Large intestine (tissue), 3 donors: ENCODE results near the gene TMSB15C. TPM values are rescaled to one million over a fixed set of nuclear protein-coding genes. Genes with fewer than 3 reads are reported as not detected.
"Not testable (repeated sequence)": the region's sequence is repeated elsewhere in the genome, so short reads cannot be mapped to it uniquely, and the experiment has no call there.

Experiments used
- DNase-seq, 2 donors: peaks; one replicate each; pipeline versions ENCODE4 v3.0.0 to v3.0.0-alpha.2; 2013
- H3K27ac ChIP-seq: one replicate; pipeline ENCODE4 v1.5.1; 2013; ENCODE audit warnings: low read length
- H3K27me3 ChIP-seq: 2 replicates; pipeline ENCODE4 v1.6.1; 2013; ENCODE audit warnings: low read length; ENCODE audit not compliant: control insufficient read depth, insufficient read depth
- H3K36me3 ChIP-seq: 2 replicates; pipeline ENCODE4 v1.6.1; 2013; ENCODE audit warnings: low read length; ENCODE audit not compliant: control insufficient read depth, insufficient read depth
- H3K4me1 ChIP-seq: one replicate; pipeline ENCODE4 v1.6.1; 2013; ENCODE audit warnings: low read length; ENCODE audit not compliant: control insufficient read depth, insufficient read depth
- H3K4me3 ChIP-seq: one replicate; pipeline ENCODE4 v1.5.1; 2013; ENCODE audit warnings: low read length
- H3K9me3 ChIP-seq: one replicate; pipeline ENCODE4 v1.6.1; 2013; ENCODE audit warnings: mild to moderate bottlenecking, low read depth, low read length, moderate library complexity; ENCODE audit not compliant: control insufficient read depth
- WGBS: methylation state at CpG from one replicate; pipeline ENCODE4 v1.1.5; 2013; ENCODE audit warnings: low lambda C conversion rate; ENCODE audit not compliant: insufficient coverage; 5-methylcytosine and 5-hydroxymethylcytosine counted together
- polyA plus RNA-seq: library from polyadenylated mRNA; unstranded; fragments of 120-200 nt; gene quantifications from one replicate; pipeline ENCODE4 v1.2.1, GENCODE V29; 2013

Gene TMSB15C
- polyA plus RNA-seq, 1 donor, result 5.6 TPM

GRCh38 chrX:104105330-104106262, 29.6 kb upstream of the TMSB15C start:
- H3K27me3 ChIP-seq, result no peaks in the 10 kb centered on the region
- DNase-seq, result no peak
- WGBS, result no CpG with 5 or more reads among the region's 11 CpGs
- no peaks in the 10 kb centered on the region for H3K9me3 ChIP-seq
- no peak overlapping the region for H3K27ac ChIP-seq
- H3K4me3 ChIP-seq, result no peak overlapping the region
- no peaks in the 10 kb centered on the region for H3K4me1 ChIP-seq
- no peaks in the 10 kb centered on the region for H3K36me3 ChIP-seq

- no peak for DNase-seq
- no CpG with 5 or more reads among the region's 10 CpGs for WGBS
- H3K9me3 ChIP-seq, result no peaks in the 10 kb centered on the region
- H3K4me3 ChIP-seq, result no peak overlapping the region
- no peak overlapping the region for H3K27ac ChIP-seq
- H3K36me3 ChIP-seq, result no peaks in the 10 kb centered on the region
- H3K27me3 ChIP-seq, result no peaks in the 10 kb centered on the region
- H3K4me1 ChIP-seq, result no peaks in the 10 kb centered on the region
These were observed 28.6 kb upstream of the TMSB15C start for GRCh38 chrX:104104676-104105075.

GRCh38 chrX:104098919-104099318, 22.9 kb upstream of the TMSB15C start:
- H3K4me3 ChIP-seq, result no peak overlapping the region
- H3K4me1 ChIP-seq, result no peaks in the 10 kb centered on the region
- no peak overlapping the region for H3K27ac ChIP-seq
- DNase-seq, result no peak
- H3K36me3 ChIP-seq, result no peaks in the 10 kb centered on the region
- no peaks in the 10 kb centered on the region for H3K27me3 ChIP-seq
- no peaks in the 10 kb centered on the region for H3K9me3 ChIP-seq

- no peaks in the 10 kb centered on the region for H3K36me3 ChIP-seq
- no peaks in the 10 kb centered on the region for H3K9me3 ChIP-seq
- no peaks in the 10 kb centered on the region for H3K4me1 ChIP-seq
- H3K27me3 ChIP-seq, result no peaks in the 10 kb centered on the region
- no peak overlapping the region for H3K4me3 ChIP-seq
- peak; percentile 35 to 43 for DNase-seq
- H3K27ac ChIP-seq, result no peak overlapping the region
- WGBS, result no CpG with 5 or more reads among the region's 4 CpGs
These were observed 22.2 kb upstream of the TMSB15C start for GRCh38 chrX:104098151-104098808.

- no peaks in the 10 kb centered on the region for H3K9me3 ChIP-seq
- no peaks in the 10 kb centered on the region for H3K36me3 ChIP-seq
- H3K4me3 ChIP-seq, result no peak overlapping the region
- H3K27ac ChIP-seq, result no peak overlapping the region
- no peaks in the 10 kb centered on the region for H3K4me1 ChIP-seq
- no peak for DNase-seq
- no peaks in the 10 kb centered on the region for H3K27me3 ChIP-seq
- WGBS, result no CpG with 5 or more reads among the region's 7 CpGs
These were observed 9.9 kb upstream of the TMSB15C start for GRCh38 chrX:104085919-104086318.

GRCh38 chrX:104085477-104085876, 9.4 kb upstream of the TMSB15C start:
- WGBS, result no CpG with 5 or more reads among the region's 7 CpGs
- no peaks in the 10 kb centered on the region for H3K4me1 ChIP-seq
- DNase-seq, result no peak
- H3K9me3 ChIP-seq, result no peaks in the 10 kb centered on the region
- no peak overlapping the region for H3K4me3 ChIP-seq
- H3K27me3 ChIP-seq, result no peaks in the 10 kb centered on the region
- no peak overlapping the region for H3K27ac ChIP-seq
- H3K36me3 ChIP-seq, result no peaks in the 10 kb centered on the region

GRCh38 chrX:104084534-104085277, 8.7 kb upstream of the TMSB15C start:
- DNase-seq, result no peak
- Histone ChIP-seq H3K9me3 (no peaks in the 10 kb centered on the region), H3K36me3 (no peaks in the 10 kb centered on the region), H3K27ac (no peak overlapping the region), H3K4me3 (no peak overlapping the region), H3K27me3 (no peaks in the 10 kb centered on the region), H3K4me1 (no peaks in the 10 kb centered on the region)
- no CpG with 5 or more reads among the region's 5 CpGs for WGBS

GRCh38 chrX:104084063-104084462, 8.0 kb upstream of the TMSB15C start:
- Histone ChIP-seq H3K36me3 (no peaks in the 10 kb centered on the region), H3K4me1 (no peaks in the 10 kb centered on the region), H3K27me3 (no peaks in the 10 kb centered on the region), H3K4me3 (no peak overlapping the region), H3K9me3 (no peaks in the 10 kb centered on the region), H3K27ac (no peak overlapping the region)
- WGBS, result no CpG with 5 or more reads among the region's 4 CpGs
- no peak for DNase-seq

GRCh38 chrX:104077854-104078253, 1.8 kb upstream of the TMSB15C start:
- not testable (repeated sequence) for DNase-seq
- no CpG with 5 or more reads among the region's 6 CpGs for WGBS

GRCh38 chrX:104062636-104063035, 13.4 kb downstream of the TMSB15C start:
- not testable (repeated sequence) for H3K4me3 ChIP-seq, H3K27me3 ChIP-seq, H3K4me1 ChIP-seq, H3K9me3 ChIP-seq, H3K27ac ChIP-seq, H3K36me3 ChIP-seq, DNase-seq
- WGBS, result no CpG with 5 or more reads among the region's 18 CpGs

More at GRCh38 chrX:104077854-104078253, 1.8 kb upstream of the TMSB15C start:
- not testable (repeated sequence) for H3K27me3 ChIP-seq, H3K4me1 ChIP-seq, H3K36me3 ChIP-seq, H3K9me3 ChIP-seq, H3K4me3 ChIP-seq, H3K27ac ChIP-seq
